Smooth muscle cell (in vitro differentiated cells): ENCODE results near the gene MAP3K6. TPM values are rescaled to one million over a fixed set of nuclear protein-coding genes. Genes with fewer than 3 reads are reported as not detected.

Source experiments
- DNase-seq: peaks from one replicate; lab custom pipeline; 2025; ENCODE audit not compliant: unreplicated experiment; lab: John Stamatoyannopoulos, UW
- H2AFZ ChIP-seq: fragments of 200-600 bp; sonication (generic); 2 replicates; pipeline ENCODE4 v1.6.0; 2016; ENCODE audit warnings: antibody characterized with exemption, low read depth, mild to moderate bottlenecking
- H3F3A ChIP-seq: fragments of 200-600 bp; sonication (generic); 2 replicates; pipeline ENCODE4 v1.6.0; 2017; ENCODE audit warnings: antibody characterized with exemption, low read depth
- H3K27ac ChIP-seq: fragments of 200-600 bp; sonication (generic); 2 replicates; pipeline ENCODE4 v1.5.1; 2016; ENCODE audit warnings: low read depth, mild to moderate bottlenecking
- H3K27me3 ChIP-seq: fragments of 200-600 bp; sonication (generic); 2 replicates; pipeline ENCODE4 v1.6.1; 2016; ENCODE audit warnings: low read depth, mild to moderate bottlenecking
- H3K36me3 ChIP-seq: fragments of 200-600 bp; sonication (generic); 2 replicates; pipeline ENCODE4 v1.5.1; 2016; ENCODE audit warnings: low read depth
- H3K4me1 ChIP-seq: fragments of 200-600 bp; sonication (generic); 2 replicates; pipeline ENCODE4 v1.5.1; 2016; ENCODE audit warnings: low read depth
- H3K4me2 ChIP-seq: fragments of 200-600 bp; sonication (generic); 2 replicates; pipeline ENCODE4 v1.6.0; 2016; ENCODE audit warnings: mild to moderate bottlenecking
- H3K4me3 ChIP-seq: fragments of 200-600 bp; sonication (generic); 2 replicates; pipeline ENCODE4 v1.5.1; 2016; ENCODE audit warnings: mild to moderate bottlenecking
- H3K79me2 ChIP-seq: fragments of 200-600 bp; sonication (generic); 2 replicates; pipeline ENCODE4 v1.6.0; 2016; ENCODE audit warnings: low read depth, mild to moderate bottlenecking
- H3K9ac ChIP-seq: fragments of 200-600 bp; sonication (generic); 2 replicates; pipeline ENCODE4 v1.6.0; 2016; ENCODE audit warnings: low read depth
- H3K9me3 ChIP-seq: fragments of 200-600 bp; sonication (generic); replicated peaks from 2 replicates; pipeline ENCODE4 v1.5.1; 2016; ENCODE audit warnings: low read depth
- H4K20me1 ChIP-seq: fragments of 200-600 bp; sonication (generic); 2 replicates; pipeline ENCODE4 v1.6.0; 2016; ENCODE audit warnings: low read depth
- CTCF ChIP-seq: fragments of 200-600 bp; sonication (generic); IDR thresholded peaks from 2 replicates; pipeline ENCODE4 v1.5.1; 2017; ENCODE audit warnings: borderline replicate concordance, mild to moderate bottlenecking, antibody characterized with exemption; ENCODE audit not compliant: insufficient read depth, poor library complexity, severe bottlenecking
- WGBS: methylation state at CpG from one replicate; pipeline ENCODE4 v1.1.7; 2016; ENCODE audit warnings: low lambda C conversion rate; 5-methylcytosine and 5-hydroxymethylcytosine counted together
- polyA plus RNA-seq: library from polyadenylated mRNA; unstranded; fragments of >200 nt; fragmentation: Nextera tagmentation; extraction: Ambion mirVana; gene quantifications from 2 replicates; pipeline ENCODE4 v1.2.1, GENCODE V29; 2016
- total RNA-seq: library from RNA; depleted of rRNA; stranded (reverse); fragments of >200 nt; gene quantifications from 2 replicates; pipeline ENCODE4 v1.2.3, GENCODE V29; 2014

Gene MAP3K6
- total and polyA plus RNA-seq, 2 experiments from 2014 or later = 14.1 to 29.0 TPM

- H3K4me2 ChIP-seq = no peak overlapping the region
- H3F3A ChIP-seq = no peaks in the 10 kb centered on the region
- TF ChIP-seq CTCF = no peak
- H3K36me3 ChIP-seq = no peaks in the 10 kb centered on the region
- no peak overlapping the region for H3K9ac ChIP-seq
- no peak overlapping the region for H3K27ac ChIP-seq
- no peak overlapping the region for H3K4me3 ChIP-seq
- H3K9me3 ChIP-seq = no peaks in the 10 kb centered on the region
- WGBS = 96% methylated on average over 12 of the region's 12 CpGs
- no peak for DNase-seq
- H2AFZ ChIP-seq = no peak overlapping the region
- no peaks in the 10 kb centered on the region for H3K79me2 ChIP-seq
- no peaks in the 10 kb centered on the region for H3K27me3 ChIP-seq
- H4K20me1 ChIP-seq = no peaks in the 10 kb centered on the region
- no peaks in the 10 kb centered on the region for H3K4me1 ChIP-seq
Observed at GRCh38 chr1:27380766-27381733, 14.3 kb upstream of the MAP3K6 start.

- no peak overlapping the region for H2AFZ ChIP-seq
- DNase-seq = no peak
- 80% methylated on average over 4 of the region's 4 CpGs for WGBS
- H3K4me3 ChIP-seq = no peak overlapping the region
- H3K4me2 ChIP-seq = no peak overlapping the region
- no peaks in the 10 kb centered on the region for H3K4me1 ChIP-seq
- H3F3A ChIP-seq = no peaks in the 10 kb centered on the region
- no peaks in the 10 kb centered on the region for H4K20me1 ChIP-seq
- no peaks in the 10 kb centered on the region for H3K79me2 ChIP-seq
- no peak for TF ChIP-seq CTCF
- H3K9ac ChIP-seq = no peak overlapping the region
- no peaks in the 10 kb centered on the region for H3K36me3 ChIP-seq
- H3K27ac ChIP-seq = no peak overlapping the region
- H3K27me3 ChIP-seq = no peaks in the 10 kb centered on the region
- H3K9me3 ChIP-seq = no peaks in the 10 kb centered on the region
Observed at GRCh38 chr1:27380224-27380623, 13.5 kb upstream of the MAP3K6 start.

- Histone ChIP-seq H4K20me1 (no peaks in the 10 kb centered on the region), H3F3A (no peaks in the 10 kb centered on the region), H3K9ac (no peak overlapping the region), H2AFZ (no peak overlapping the region), H3K79me2 (no peaks in the 10 kb centered on the region), H3K9me3 (no peaks in the 10 kb centered on the region), H3K4me3 (no peak overlapping the region), H3K4me2 (no peak overlapping the region), H3K36me3 (no peaks in the 10 kb centered on the region), H3K4me1 (no peaks in the 10 kb centered on the region), H3K27ac (no peak overlapping the region), H3K27me3 (no peaks in the 10 kb centered on the region)
- no peak for TF ChIP-seq CTCF
- DNase-seq = no peak
- 86% methylated on average over 11 of the region's 11 CpGs for WGBS
Observed at GRCh38 chr1:27379564-27380122, 12.9 kb upstream of the MAP3K6 start.
